ENCODE data around the gene ARMH2.

GRCh38 chr6:24761193-24761835, 37.4 kb downstream of the ARMH2 start:
- TF ChIP-seq CTCF (IDR thresholded peaks at IDR 0.05) (no peak), POLR2A (IDR thresholded peaks at IDR 0.05) (no peak), EP300 (IDR thresholded peaks at IDR 0.05) (no peak)

All from suprapubic skin (tissue), 3 donors.